ENCODE data around the gene PGM1. TPM values are rescaled to one million over a fixed set of nuclear protein-coding genes. Genes with fewer than 3 reads are reported as not detected.

Gene PGM1
- total and polyA plus RNA-seq, 2 of the 13 experiments (the other 11 are each of a cell fraction or from before 2014, with no cell fraction given): 51.6 to 105 TPM

DNA sequence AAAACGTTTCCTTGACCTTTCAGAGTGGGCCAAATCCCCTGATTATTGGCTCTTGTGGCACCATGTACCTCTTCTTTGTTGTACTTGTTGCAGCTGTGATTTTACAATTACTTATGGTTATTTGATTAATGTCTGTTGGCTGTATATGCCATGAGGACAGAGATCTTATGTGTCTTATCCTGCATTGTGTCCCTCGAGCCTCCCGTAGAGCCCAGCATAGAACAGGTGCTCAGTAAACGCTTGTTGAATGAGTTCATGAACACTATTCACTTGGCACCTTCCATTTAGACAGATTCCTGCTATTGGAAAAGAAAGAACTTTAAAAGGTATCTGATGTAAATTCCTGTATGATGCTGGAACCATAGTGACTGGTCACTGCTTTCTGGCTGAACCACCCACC, 48.4 kb downstream of the PGM1 start:
- Histone ChIP-seq H4K20me1 (ENCODE audit: insufficient read depth, low read length) (no peaks in the 10 kb centered on the region), H3K4me3 (replicated peaks in 1 of 3; ENCODE audit: insufficient read depth in 1 of 3, low read depth in 2 of 3, low read length in 3 of 3) (peak overlapping the region in 1 of 3 experiments; percentile 25; a peak in 1 of 6 replicates), H3K4me2 (ENCODE audit: low read depth, low read length) (peak overlapping the region; percentile 69), H3K27me3 (ENCODE audit: control insufficient read depth in 1 of 2, insufficient read depth in 2 of 2, low read length in 2 of 2) (no peaks in the 10 kb centered on the region), H3K4me1 (ENCODE audit: insufficient read depth, low read length) (peaks cover 84% of the 10 kb centered on the region), H3K9ac (ENCODE audit: insufficient read depth, low read depth, low read length) (peak overlapping the region; percentile 64), H3K36me3 (replicated peaks in 1 of 2; ENCODE audit: control insufficient read depth in 1 of 2, insufficient read depth in 2 of 2, low read length in 2 of 2) (peaks cover 5 to 52% of the 10 kb centered on the region in 2 experiments), H3K27ac (ENCODE audit: extremely low read length, insufficient read depth, low read length) (peak overlapping the region; percentile 95), H3K79me2 (ENCODE audit: insufficient read depth, low read length) (peaks cover 2% of the 10 kb centered on the region), H3K9me3 (ENCODE audit: low read length) (no peaks in the 10 kb centered on the region), H2AFZ (ENCODE audit: low read length) (no peak overlapping the region)
- ATAC-seq (peak; percentile 36), DNase-seq (ENCODE audit: low spot score) (no peak), FAIRE-seq (no peak)
- ChIA-PET POLR2A (interaction anchor here (0.9 to 2.8 kb wide), 9 partner anchors 10 to 50 kb away, joined by 3 to 25 read pairs (median 3); no protein-coding TSS in a partner anchor), CTCF (ENCODE audit: low intra/inter-chr PET ratio, low total read pairs) (no interaction called here)
- intact Hi-C loops (cut with micrococcal nuclease; ENCODE audit: unreplicated experiment) (loop anchor here (1.0 kb wide), 1 partner anchor 33 kb away; no protein-coding TSS in a partner anchor), in situ Hi-C loops (cut with HindIII; ENCODE audit: extremely low pct_ligation_motif_present, low pct_unique_long_range_greater_than_20kb) (no loop called here)
- TSS peak; percentile 55 for BruUV-seq (replicated peaks)
- 7% methylated on average over 4 of the region's 4 CpGs for WGBS (ENCODE audit: low lambda C conversion rate)
- TF ChIP-seq ZNF441 (CRISPR knock-in tag; IDR thresholded peaks at IDR 0.05; ENCODE audit: borderline replicate concordance) (no peak), ZNF564 (CRISPR knock-in tag; IDR thresholded peaks at IDR 0.05) (no peak), KLF6 (CRISPR knock-in tag; IDR thresholded peaks at IDR 0.05) (0 out of 2 replicates have a peak, but pooled peaks have one; percentile 6), ZBTB49 (CRISPR knock-in tag; IDR thresholded peaks at IDR 0.05; ENCODE audit: borderline replicate concordance) (no peak), ZFP82 (CRISPR knock-in tag; IDR thresholded peaks at IDR 0.05; ENCODE audit: borderline replicate concordance) (no peak), GFI1 (CRISPR knock-in tag; IDR thresholded peaks at IDR 0.05; ENCODE audit: borderline replicate concordance) (peak; percentile 49), ZNF431 (CRISPR knock-in tag; IDR thresholded peaks at IDR 0.05; ENCODE audit: borderline replicate concordance, low read depth) (no peak), THRA (CRISPR knock-in tag; IDR thresholded peaks at IDR 0.05; ENCODE audit: borderline replicate concordance) (peak; percentile 16; the same call in 1 of the 2 replicates), ZNF781 (CRISPR knock-in tag; IDR thresholded peaks at IDR 0.05; ENCODE audit: borderline replicate concordance, not compliant biosample characterization) (peak; percentile 4), ZNF180 (CRISPR knock-in tag; IDR thresholded peaks at IDR 0.05; ENCODE audit: borderline replicate concordance, low read depth) (no peak), ZSCAN21 (CRISPR knock-in tag; IDR thresholded peaks at IDR 0.05; ENCODE audit: borderline replicate concordance) (no peak), FOXJ3 (CRISPR knock-in tag; IDR thresholded peaks at IDR 0.05; ENCODE audit: borderline replicate concordance) (no peak), NR1H2 (CRISPR knock-in tag; IDR thresholded peaks at IDR 0.05; ENCODE audit: borderline replicate concordance, low read depth) (no peak), ATM (IDR thresholded peaks at IDR 0.05; ENCODE audit: borderline replicate concordance) (no peak), SIN3B (IDR thresholded peaks at IDR 0.05; ENCODE audit: low read length) (0 out of 2 replicates have a peak, but pooled peaks have one; percentile 1), ZBTB1 (CRISPR knock-in tag; IDR thresholded peaks at IDR 0.05; ENCODE audit: borderline replicate concordance) (no peak), IKZF5 (CRISPR knock-in tag; IDR thresholded peaks at IDR 0.05) (peak; percentile 14; the same call in 1 of the 2 replicates), ZNF605 (CRISPR knock-in tag; IDR thresholded peaks at IDR 0.05) (0 out of 2 replicates have a peak, but pooled peaks have one; percentile 23), ZBTB3 (CRISPR knock-in tag; IDR thresholded peaks at IDR 0.05; ENCODE audit: borderline replicate concordance, low read depth) (no peak), ZNF3 (CRISPR knock-in tag; IDR thresholded peaks at IDR 0.05) (peak; percentile 85), ASH2L (IDR thresholded peaks at IDR 0.05; ENCODE audit: insufficient read length, low read depth, low read length) (peak; percentile 2)

Measured in HepG2 (cell line).